Muscle layer of colon (tissue), 2 donors: ENCODE results near the gene RBP5.
"Not testable (repeated sequence)": the region's sequence is repeated elsewhere in the genome, so short reads cannot be mapped to it uniquely, and the experiment has no call there.

ENCODE experiments used
- H3K27ac ChIP-seq: one replicate; pipeline ENCODE4 v1.7.0; 2013; ENCODE audit warnings: low read depth, mild to moderate bottlenecking, low read length, moderate library complexity
- H3K27me3 ChIP-seq, 2 donors: one replicate each; pipeline ENCODE4 v1.7.0; 2013; ENCODE audit warnings: low read length in 2 of 2, mild to moderate bottlenecking in 2 of 2; ENCODE audit not compliant: insufficient read depth in 2 of 2, control insufficient read depth in 1 of 2
- H3K36me3 ChIP-seq: one replicate; pipeline ENCODE4 v1.7.0; 2013; ENCODE audit warnings: mild to moderate bottlenecking, low read length; ENCODE audit not compliant: insufficient read depth
- H3K4me1 ChIP-seq: one replicate; pipeline ENCODE4 v1.7.0; 2013; ENCODE audit warnings: mild to moderate bottlenecking, low read length; ENCODE audit not compliant: insufficient read depth
- H3K4me3 ChIP-seq, 2 donors: one replicate each; pipeline ENCODE4 v1.7.0; 2013; ENCODE audit warnings: low read length in 2 of 2, low read depth in 1 of 2, mild to moderate bottlenecking in 1 of 2, moderate library complexity in 1 of 2
- H3K9ac ChIP-seq: one replicate; pipeline ENCODE4 v1.7.0; 2013; ENCODE audit warnings: low read length
- H3K9me3 ChIP-seq: one replicate; pipeline ENCODE4 v1.7.0; 2013; ENCODE audit warnings: mild to moderate bottlenecking, low read length
- donor health status: abdominal sarcoma.
- donor health status: Adenocarcinoma of cecum.

Gene RBP5

GRCh38 chr12:7108003-7108795, 20.5 kb downstream of the RBP5 start:
- H3K9ac ChIP-seq = peak overlapping the region; percentile 84
- peaks cover 11% of the 10 kb centered on the region for H3K4me1 ChIP-seq
- H3K4me3 ChIP-seq = peak overlapping the region; percentile 58 to 88

GRCh38 chr12:7107636-7108002, 21.1 kb downstream of the RBP5 start:
- peaks cover 10% of the 10 kb centered on the region for H3K4me1 ChIP-seq

More at GRCh38 chr12:7108003-7108795, 20.5 kb downstream of the RBP5 start:
- Histone ChIP-seq H3K9me3 (no peaks in the 10 kb centered on the region), H3K27ac (peak overlapping the region; percentile 92), H3K36me3 (peaks cover 13% of the 10 kb centered on the region), H3K27me3 (no peaks in the 10 kb centered on the region)

DNA sequence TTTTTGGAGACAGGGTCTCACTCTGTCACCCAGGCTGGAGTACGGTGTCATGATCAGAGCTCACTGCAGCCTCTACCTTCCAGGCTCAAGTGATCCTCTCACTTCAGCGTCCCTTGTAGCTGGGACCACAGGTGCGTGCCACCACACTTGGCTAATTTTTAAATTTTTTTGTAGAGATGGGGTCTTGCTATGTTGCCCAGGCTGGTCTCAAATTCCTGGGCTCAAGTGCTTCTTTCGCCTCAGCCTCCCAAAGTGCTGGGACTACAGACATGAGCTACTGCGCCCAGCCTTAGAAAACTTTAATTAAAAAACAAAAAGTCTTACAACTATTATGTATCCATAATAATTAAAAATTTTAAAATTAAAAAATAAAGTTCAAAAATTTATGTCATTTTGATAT, 21.5 kb downstream of the RBP5 start:
- not testable (repeated sequence) for H3K9ac ChIP-seq, H3K9me3 ChIP-seq, H3K27me3 ChIP-seq, H3K27ac ChIP-seq, H3K4me3 ChIP-seq
- Histone ChIP-seq H3K4me1 (peaks cover 10% of the 10 kb centered on the region), H3K36me3 (peaks cover 13% of the 10 kb centered on the region)

More at GRCh38 chr12:7107636-7108002, 21.1 kb downstream of the RBP5 start:
- no peaks in the 10 kb centered on the region for H3K9me3 ChIP-seq
- peak overlapping the region; percentile 84 for H3K9ac ChIP-seq
- no peaks in the 10 kb centered on the region for H3K27me3 ChIP-seq
- peak overlapping the region; percentile 58 to 88 for H3K4me3 ChIP-seq
- peaks cover 13% of the 10 kb centered on the region for H3K36me3 ChIP-seq
- peak overlapping the region; percentile 92 for H3K27ac ChIP-seq

DNA sequence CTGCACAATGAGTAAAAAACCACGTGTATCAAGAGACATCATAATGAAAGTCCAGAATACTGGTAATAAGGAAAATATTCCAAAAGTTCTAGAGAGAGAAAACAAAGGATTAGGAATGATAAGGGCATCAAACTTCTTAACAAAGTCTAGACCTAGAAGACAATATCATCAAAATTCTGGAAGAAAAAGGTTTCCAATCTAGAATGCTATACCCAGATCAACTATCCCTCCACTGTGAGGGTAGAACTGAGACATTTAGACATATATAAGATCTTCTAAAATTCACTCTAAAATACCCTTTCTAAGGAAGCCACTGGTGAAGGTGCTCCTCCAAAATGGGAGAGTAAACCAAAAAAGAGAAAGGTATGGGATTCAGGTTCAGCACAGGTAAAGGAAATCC, 22.6 kb downstream of the RBP5 start:
- Histone ChIP-seq H3K4me3 (no peak overlapping the region), H3K27ac (no peak overlapping the region)

DNA sequence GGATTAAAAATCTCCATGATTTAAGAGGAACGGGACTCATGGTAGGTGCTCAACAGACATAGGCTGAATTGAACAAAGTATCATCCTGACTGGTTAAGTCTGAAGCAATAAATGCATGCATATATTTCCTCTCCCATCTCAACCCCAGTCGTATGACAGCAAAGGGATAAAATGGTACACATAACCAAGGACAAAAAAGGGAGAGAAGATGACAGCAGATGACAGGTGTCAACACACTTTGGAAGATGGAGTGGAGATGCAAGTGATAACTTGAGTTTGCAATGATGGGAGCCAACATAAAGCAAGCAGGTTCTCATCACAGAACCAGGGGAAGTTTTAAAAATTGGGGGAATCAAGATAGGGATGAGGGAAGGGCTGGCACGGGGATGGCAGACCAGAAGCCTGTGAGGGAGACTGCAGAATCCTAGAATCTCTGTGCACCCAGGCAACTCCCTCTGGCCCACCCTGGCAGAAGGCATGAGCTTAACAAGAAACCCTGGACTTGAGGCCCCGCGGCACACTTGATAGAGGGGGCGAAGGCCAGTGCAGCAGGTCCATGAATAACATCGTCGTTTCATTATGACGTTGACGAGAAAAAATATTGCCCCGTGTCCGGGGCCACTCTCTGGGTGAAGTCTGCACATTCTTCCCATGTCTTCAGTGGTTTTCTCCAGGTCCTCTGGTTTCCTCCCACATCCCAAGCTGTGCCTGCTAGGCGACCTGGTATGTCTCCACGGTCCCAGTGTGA, 24.7 kb downstream of the RBP5 start:
- Histone ChIP-seq H3K27me3 (no peaks in the 10 kb centered on the region), H3K27ac (no peak overlapping the region), H3K4me1 (peaks cover 5% of the 10 kb centered on the region), H3K9ac (no peak overlapping the region), H3K36me3 (peaks cover 20% of the 10 kb centered on the region), H3K9me3 (no peaks in the 10 kb centered on the region), H3K4me3 (no peak overlapping the region)

More for the DNA sequence above, 22.6 kb downstream of the RBP5 start:
- Histone ChIP-seq H3K9me3 (no peaks in the 10 kb centered on the region), H3K36me3 (peaks cover 13% of the 10 kb centered on the region), H3K27me3 (no peaks in the 10 kb centered on the region), H3K9ac (no peak overlapping the region), H3K4me1 (peaks cover 10% of the 10 kb centered on the region)

DNA sequence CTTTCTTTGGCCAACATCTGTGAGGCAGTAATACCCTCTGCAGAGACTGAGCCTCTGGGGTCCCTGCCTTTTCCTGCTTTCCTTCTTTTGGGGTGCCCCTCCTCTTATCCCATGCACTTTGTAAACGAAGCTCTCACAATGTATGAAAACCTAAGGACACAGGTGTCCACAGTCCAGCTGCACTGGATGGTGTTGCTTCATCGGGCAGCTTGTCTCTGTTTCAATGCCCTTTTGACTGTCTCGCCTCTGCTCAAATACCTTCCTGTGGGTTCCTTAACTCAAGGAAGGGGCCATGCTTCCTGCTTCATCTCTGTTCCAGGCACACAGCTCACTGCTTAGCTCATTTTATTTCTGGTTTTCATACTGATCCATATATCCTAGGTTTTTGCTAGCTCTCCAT, 26.1 kb downstream of the RBP5 start:
- H3K4me1 ChIP-seq = peaks cover 2% of the 10 kb centered on the region
- H3K27ac ChIP-seq = no peak overlapping the region
- H3K9me3 ChIP-seq = no peaks in the 10 kb centered on the region
- no peak overlapping the region for H3K9ac ChIP-seq
- H3K36me3 ChIP-seq = peaks cover 20% of the 10 kb centered on the region
- no peak overlapping the region for H3K4me3 ChIP-seq
- H3K27me3 ChIP-seq = no peaks in the 10 kb centered on the region

GRCh38 chr12:7101694-7102131, 27.0 kb downstream of the RBP5 start:
- Histone ChIP-seq H3K9ac (no peak overlapping the region), H3K36me3 (peaks cover 20% of the 10 kb centered on the region), H3K4me1 (no peaks in the 10 kb centered on the region), H3K27me3 (no peaks in the 10 kb centered on the region), H3K27ac (no peak overlapping the region), H3K4me3 (no peak overlapping the region), H3K9me3 (no peaks in the 10 kb centered on the region)

GRCh38 chr12:7101047-7101693, 27.5 kb downstream of the RBP5 start:
- Histone ChIP-seq H3K9me3 (no peaks in the 10 kb centered on the region), H3K27me3 (no peaks in the 10 kb centered on the region), H3K9ac (no peak overlapping the region), H3K27ac (no peak overlapping the region), H3K4me3 (no peak overlapping the region), H3K4me1 (no peaks in the 10 kb centered on the region), H3K36me3 (peaks cover 20% of the 10 kb centered on the region)

DNA sequence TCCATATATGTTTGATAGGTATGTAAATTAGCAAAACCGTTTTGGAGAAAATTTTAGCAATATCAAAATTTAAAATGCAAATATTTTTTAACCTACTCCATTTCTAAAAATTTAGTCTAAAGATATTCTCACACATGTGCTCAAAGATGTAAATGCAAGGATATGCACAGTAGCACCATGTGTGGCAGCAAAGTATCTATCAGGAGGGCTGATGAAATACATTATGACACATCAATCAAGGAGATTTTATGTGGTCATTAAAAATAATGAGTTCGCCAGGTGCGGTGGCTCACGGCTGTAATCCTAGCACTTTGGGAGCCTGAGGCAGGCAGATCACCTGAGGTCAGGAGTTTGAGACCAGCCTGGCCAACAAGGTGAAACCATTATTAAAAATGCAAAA, 28.4 kb downstream of the RBP5 start:
- no peak overlapping the region for H3K4me3 ChIP-seq
- H3K27me3 ChIP-seq = no peaks in the 10 kb centered on the region
- H3K27ac ChIP-seq = no peak overlapping the region
- peaks cover 20% of the 10 kb centered on the region for H3K36me3 ChIP-seq
- no peaks in the 10 kb centered on the region for H3K4me1 ChIP-seq
- no peak overlapping the region for H3K9ac ChIP-seq
- no peaks in the 10 kb centered on the region for H3K9me3 ChIP-seq

DNA sequence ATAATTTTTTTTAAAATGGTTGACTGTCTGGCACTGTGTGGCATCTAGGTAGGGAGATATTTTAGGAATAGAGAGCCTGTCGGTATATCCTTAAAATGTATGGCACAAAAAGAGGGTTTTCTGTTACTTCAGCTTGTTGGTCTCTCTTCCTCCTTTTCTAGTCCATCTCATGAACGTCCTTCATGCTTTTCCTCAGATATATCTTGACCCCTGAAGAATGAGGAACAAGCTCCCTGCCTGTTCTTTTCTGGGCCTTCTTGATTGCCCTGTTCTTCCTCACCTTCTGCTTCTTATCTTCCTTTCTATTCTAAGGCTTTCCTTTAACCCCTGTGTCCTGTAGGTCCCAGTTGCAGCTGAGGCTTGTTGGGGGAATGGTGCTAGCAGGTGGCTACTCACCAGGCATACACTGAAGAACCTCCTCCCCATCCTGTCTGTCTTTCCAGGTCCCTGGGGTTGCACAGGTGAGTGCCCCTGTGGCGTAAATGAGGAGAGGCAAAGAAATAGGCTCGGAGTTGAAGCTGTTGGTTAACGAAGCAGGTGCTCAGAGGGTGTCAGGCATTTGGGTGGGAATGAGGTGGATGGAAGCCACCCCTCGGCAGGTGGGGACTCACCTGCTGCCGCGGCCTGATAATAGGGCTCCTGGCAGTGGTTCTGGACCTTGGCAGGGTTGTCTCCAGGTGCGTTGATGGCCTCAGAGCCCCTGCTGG, 29.2 kb downstream of the RBP5 start:
- Histone ChIP-seq H3K27me3 (no peaks in the 10 kb centered on the region), H3K4me1 (no peaks in the 10 kb centered on the region), H3K4me3 (no peak overlapping the region), H3K9me3 (no peaks in the 10 kb centered on the region), H3K36me3 (peaks cover 18% of the 10 kb centered on the region), H3K27ac (no peak overlapping the region), H3K9ac (no peak overlapping the region)

DNA sequence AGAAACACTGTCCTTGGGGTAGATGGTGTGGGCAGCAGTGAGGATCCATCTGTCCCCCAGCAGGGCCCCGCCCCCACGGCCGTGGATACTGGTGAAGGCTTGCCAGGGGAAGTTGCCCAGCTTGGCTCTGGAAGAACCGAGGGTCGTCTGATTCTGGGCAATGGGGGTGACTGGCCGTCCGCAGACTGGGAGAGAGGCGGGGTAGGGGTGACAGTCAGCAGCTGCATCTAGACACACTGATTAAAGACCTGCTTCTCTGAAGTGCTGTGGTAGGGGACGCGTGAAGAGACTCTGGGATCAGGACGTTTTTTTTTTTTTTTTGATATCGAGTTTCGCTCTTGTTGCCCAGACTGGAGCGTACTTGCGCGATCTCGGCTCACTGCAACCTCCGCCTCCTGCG, 31.7 kb downstream of the RBP5 start:
- Histone ChIP-seq H3K27ac (no peak overlapping the region), H3K27me3 (no peaks in the 10 kb centered on the region), H3K4me1 (peaks cover 6% of the 10 kb centered on the region), H3K9ac (no peak overlapping the region), H3K4me3 (no peak overlapping the region), H3K9me3 (no peaks in the 10 kb centered on the region), H3K36me3 (peaks cover 6% of the 10 kb centered on the region)
